Embryonic facial prominence (tissue), 1 donor: Measurements from ENCODE around the gene DOCK8.
"Not testable (repeated sequence)": the region's sequence is repeated elsewhere in the genome, so short reads cannot be mapped to it uniquely, and the experiment has no call there.

Experiments
- DNase-seq: peaks from one replicate; pipeline ENCODE4 v3.0.0-alpha.2; 2016; ENCODE audit errors: extremely low spot score

Gene DOCK8

GRCh38 chr9:224582-225520, 10.2 kb downstream of the DOCK8 start:
- no peak for DNase-seq

- DNase-seq, result no peak
Observed at GRCh38 chr9:227860-228259, 13.2 kb downstream of the DOCK8 start.

GRCh38 chr9:228929-229695, 14.4 kb downstream of the DOCK8 start:
- DNase-seq, result no peak

- DNase-seq, result not testable (repeated sequence)
Observed at GRCh38 chr9:231625-232024, 17.0 kb downstream of the DOCK8 start.

- not testable (repeated sequence) for DNase-seq
Observed at GRCh38 chr9:233708-234107, 19.0 kb downstream of the DOCK8 start.

GRCh38 chr9:237141-237857, 22.6 kb downstream of the DOCK8 start:
- no peak for DNase-seq

- DNase-seq, result no peak
Observed at GRCh38 chr9:237858-238345, 23.2 kb downstream of the DOCK8 start.

GRCh38 chr9:242461-243080, 27.9 kb downstream of the DOCK8 start:
- DNase-seq, result no peak

GRCh38 chr9:248278-248961, 33.8 kb downstream of the DOCK8 start:
- no peak for DNase-seq

GRCh38 chr9:249025-249424, 34.4 kb downstream of the DOCK8 start:
- no peak for DNase-seq

GRCh38 chr9:250039-250438, 35.4 kb downstream of the DOCK8 start:
- no peak for DNase-seq

- DNase-seq, result no peak
Observed at GRCh38 chr9:250625-251024, 36.0 kb downstream of the DOCK8 start.

- DNase-seq, result no peak
Observed at GRCh38 chr9:251398-251797, 36.7 kb downstream of the DOCK8 start.

- DNase-seq, result no peak
Observed at GRCh38 chr9:253539-253938, 38.9 kb downstream of the DOCK8 start.

GRCh38 chr9:254516-254915, 39.9 kb downstream of the DOCK8 start:
- DNase-seq, result no peak

- DNase-seq, result no peak
Observed at GRCh38 chr9:257957-258356, 43.3 kb downstream of the DOCK8 start.

GRCh38 chr9:259405-260404, 45.0 kb downstream of the DOCK8 start:
- no peak for DNase-seq

GRCh38 chr9:264231-264630, 49.6 kb downstream of the DOCK8 start:
- DNase-seq, result no peak

- no peak for DNase-seq
Observed at GRCh38 chr9:265209-265870, 50.7 kb downstream of the DOCK8 start.
